Measurements from ENCODE around the gene EIF4ENIF1. TPM values are rescaled to one million over a fixed set of nuclear protein-coding genes. Genes with fewer than 3 reads are reported as not detected.
A peak's percentile ranks its signal among the peaks of the same experiment; 100 is the strongest.
"Not testable (repeated sequence)": the region's sequence is repeated elsewhere in the genome, so short reads cannot be mapped to it uniquely, and the experiment has no call there.

Gene EIF4ENIF1, protein sequence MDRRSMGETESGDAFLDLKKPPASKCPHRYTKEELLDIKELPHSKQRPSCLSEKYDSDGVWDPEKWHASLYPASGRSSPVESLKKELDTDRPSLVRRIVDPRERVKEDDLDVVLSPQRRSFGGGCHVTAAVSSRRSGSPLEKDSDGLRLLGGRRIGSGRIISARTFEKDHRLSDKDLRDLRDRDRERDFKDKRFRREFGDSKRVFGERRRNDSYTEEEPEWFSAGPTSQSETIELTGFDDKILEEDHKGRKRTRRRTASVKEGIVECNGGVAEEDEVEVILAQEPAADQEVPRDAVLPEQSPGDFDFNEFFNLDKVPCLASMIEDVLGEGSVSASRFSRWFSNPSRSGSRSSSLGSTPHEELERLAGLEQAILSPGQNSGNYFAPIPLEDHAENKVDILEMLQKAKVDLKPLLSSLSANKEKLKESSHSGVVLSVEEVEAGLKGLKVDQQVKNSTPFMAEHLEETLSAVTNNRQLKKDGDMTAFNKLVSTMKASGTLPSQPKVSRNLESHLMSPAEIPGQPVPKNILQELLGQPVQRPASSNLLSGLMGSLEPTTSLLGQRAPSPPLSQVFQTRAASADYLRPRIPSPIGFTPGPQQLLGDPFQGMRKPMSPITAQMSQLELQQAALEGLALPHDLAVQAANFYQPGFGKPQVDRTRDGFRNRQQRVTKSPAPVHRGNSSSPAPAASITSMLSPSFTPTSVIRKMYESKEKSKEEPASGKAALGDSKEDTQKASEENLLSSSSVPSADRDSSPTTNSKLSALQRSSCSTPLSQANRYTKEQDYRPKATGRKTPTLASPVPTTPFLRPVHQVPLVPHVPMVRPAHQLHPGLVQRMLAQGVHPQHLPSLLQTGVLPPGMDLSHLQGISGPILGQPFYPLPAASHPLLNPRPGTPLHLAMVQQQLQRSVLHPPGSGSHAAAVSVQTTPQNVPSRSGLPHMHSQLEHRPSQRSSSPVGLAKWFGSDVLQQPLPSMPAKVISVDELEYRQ
- 10 to 100 TPM in 1 of 2 donors, 1 to 10 TPM in 1; 7.8 to 11.0 TPM for polyA plus RNA-seq

DNA sequence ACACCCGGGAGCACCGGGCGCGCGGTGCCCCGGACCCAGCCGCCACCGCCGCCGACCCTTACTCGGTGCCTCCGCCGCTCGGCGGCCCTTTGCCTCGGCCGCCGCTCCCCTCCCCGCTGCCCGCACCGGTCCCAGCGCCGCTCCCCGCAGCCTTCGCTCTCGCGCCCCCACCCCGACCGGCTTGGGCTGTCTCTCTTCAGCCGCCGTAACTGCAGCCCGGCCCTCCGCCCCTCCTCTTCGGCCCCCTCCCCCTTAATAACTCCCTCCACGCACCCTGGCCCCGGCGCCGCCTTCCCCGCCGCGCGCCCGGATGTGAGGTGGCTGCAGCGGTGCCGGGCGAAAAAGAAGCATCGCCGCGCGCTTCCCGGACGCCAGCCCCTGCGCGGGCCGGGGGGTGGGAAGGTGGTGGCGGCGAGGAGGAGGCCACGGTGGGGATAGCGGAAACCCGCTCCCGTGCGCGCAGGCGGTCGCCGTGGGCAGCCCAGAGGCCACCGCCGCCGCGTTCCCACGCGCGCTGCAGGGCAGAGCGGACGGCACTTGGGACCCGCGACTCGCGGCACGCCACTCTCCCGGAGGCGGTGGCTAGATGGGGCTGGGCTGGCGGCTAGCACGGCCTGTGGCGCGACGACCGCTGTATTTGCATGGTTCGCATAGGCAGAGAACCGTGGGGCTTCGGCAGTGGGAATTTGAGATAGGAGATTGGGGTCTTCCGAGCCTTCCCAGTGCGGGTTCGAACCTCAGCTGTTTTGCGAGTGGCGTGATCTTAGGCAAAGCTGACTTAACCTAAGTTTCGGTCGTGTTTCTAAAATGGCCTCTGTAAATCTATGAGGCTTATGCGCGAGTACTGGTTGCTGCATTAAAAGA is at the start of gene EIF4ENIF1:
TSS of gene EIF4ENIF1 (minus strand) at position 211 of the 864 bp plus-strand sequence. CDS start 1,124 bp downstream, outside the sequence.
- WGBS, 2 donors, result 1% methylated on average over 75 to 100 of the region's 100 CpGs
- H3K9me3 ChIP-seq (ENCODE audit: control insufficient read depth in 2 of 2, insufficient read depth in 1 of 2, low read depth in 1 of 2, low read length in 1 of 2), result no peaks in the 10 kb centered on the region
- H3K27me3 ChIP-seq (ENCODE audit: control insufficient read depth in 1 of 2, insufficient read depth in 2 of 2, low read length in 2 of 2), result no peaks in the 10 kb centered on the region
- H3K27ac ChIP-seq (ENCODE audit: low read depth in 2 of 2, low read length in 1 of 2), result peak within 1 kb of the TSS; percentile 97 to 98
- H3K4me1 ChIP-seq (ENCODE audit: control insufficient read depth in 2 of 2, insufficient read depth in 2 of 2, low read length in 1 of 2), result no peaks in the 10 kb centered on the region
- peak within 1 kb of the TSS; percentile 93 to 98 for H3K4me3 ChIP-seq (ENCODE audit: low read depth in 1 of 2, low read length in 2 of 2)
- H3K36me3 ChIP-seq (ENCODE audit: control insufficient read depth in 2 of 2, insufficient read depth in 2 of 2, low read length in 1 of 2), result no peaks in the 10 kb centered on the region

DNA sequence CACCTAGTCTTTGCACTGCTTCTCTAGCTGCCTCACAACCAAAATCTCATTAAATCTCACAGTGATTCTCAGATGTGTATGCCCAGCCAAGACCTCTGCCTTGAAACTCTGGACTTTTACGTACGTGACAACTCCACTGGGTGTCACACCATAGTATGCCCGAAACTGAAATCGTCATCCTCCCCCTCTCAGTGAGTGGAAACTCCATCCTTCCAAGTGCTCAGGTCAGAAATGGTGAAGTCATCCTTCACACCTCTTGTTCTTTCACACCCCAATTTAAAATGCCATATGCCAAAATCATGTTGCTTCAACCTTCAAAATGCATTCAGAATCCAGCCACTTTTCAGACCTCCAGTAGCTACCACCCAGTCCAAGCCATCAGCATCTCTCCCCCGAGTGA is 49.2 kb upstream of the EIF4ENIF1 start:
- Histone ChIP-seq H3K36me3 (ENCODE audit: control insufficient read depth in 2 of 2, insufficient read depth in 2 of 2, low read length in 1 of 2) (no peaks in the 10 kb centered on the region), H3K27me3 (ENCODE audit: control insufficient read depth in 1 of 2, insufficient read depth in 2 of 2, low read length in 2 of 2) (no peaks in the 10 kb centered on the region), H3K9me3 (ENCODE audit: control insufficient read depth in 2 of 2, insufficient read depth in 1 of 2, low read depth in 1 of 2, low read length in 1 of 2) (no peaks in the 10 kb centered on the region), H3K4me3 (ENCODE audit: low read depth in 1 of 2, low read length in 2 of 2) (no peak overlapping the region), H3K27ac (ENCODE audit: low read depth in 2 of 2, low read length in 1 of 2) (no peak overlapping the region), H3K4me1 (ENCODE audit: control insufficient read depth in 2 of 2, insufficient read depth in 2 of 2, low read length in 1 of 2) (no peaks in the 10 kb centered on the region)
- 88% methylated on average over 5 of the region's 5 CpGs for WGBS, 2 donors

DNA sequence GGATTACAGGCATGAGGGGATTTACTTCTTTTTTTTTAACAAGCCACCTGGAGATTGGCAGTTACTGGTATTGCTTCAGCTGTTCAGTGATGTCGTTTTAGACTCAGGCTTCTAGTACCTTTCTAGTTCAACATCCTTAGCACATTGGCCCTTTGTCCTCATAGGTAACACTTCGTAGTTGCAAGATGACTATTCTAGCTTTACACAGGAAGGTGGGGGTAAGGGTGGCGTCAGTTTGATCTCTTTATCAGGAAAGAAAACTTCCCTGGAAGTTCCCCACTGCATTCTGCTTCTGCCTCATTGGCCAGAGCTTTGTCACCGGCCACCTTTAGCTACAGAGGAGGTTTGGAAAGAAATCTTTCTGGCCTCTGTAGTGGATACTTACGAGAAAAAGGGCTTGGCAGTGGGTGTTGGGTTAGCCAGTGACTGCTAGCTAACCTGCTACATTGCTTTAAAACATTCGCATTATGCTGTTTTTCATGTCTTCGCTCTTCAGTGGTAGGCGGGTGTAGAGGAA is 47.4 kb upstream of the EIF4ENIF1 start:
- no peak overlapping the region for H3K27ac ChIP-seq (ENCODE audit: low read depth in 2 of 2, low read length in 1 of 2)

DNA sequence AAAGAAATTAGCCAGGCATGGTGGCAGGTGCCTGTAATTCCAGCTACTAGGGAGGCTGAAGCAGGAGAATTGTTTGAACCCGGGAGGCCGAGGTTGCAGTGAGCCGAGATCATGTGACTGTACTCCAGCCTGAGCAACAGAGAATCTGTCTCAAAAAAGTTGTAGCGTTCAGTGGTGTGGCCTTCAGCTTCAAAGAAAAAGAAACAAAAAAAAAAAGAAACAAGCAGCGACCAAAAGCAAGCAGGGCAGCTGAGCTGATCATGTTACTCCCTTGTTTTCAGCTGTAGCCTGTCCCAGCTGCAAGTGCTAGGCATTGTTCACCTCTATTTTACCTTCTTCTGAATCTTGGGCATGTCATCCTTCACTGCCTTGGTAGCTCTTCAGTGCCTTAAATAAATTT is 43.7 kb upstream of the EIF4ENIF1 start:
- H3K4me1 ChIP-seq (ENCODE audit: control insufficient read depth in 2 of 2, insufficient read depth in 2 of 2, low read length in 1 of 2), result no peaks in the 10 kb centered on the region
- no peak overlapping the region for H3K27ac ChIP-seq (ENCODE audit: low read depth in 2 of 2, low read length in 1 of 2)
- WGBS, 2 donors, result 75 to 79% methylated on average over 5 of the region's 5 CpGs
- H3K9me3 ChIP-seq (ENCODE audit: control insufficient read depth in 2 of 2, insufficient read depth in 1 of 2, low read depth in 1 of 2, low read length in 1 of 2), result no peaks in the 10 kb centered on the region
- H3K27me3 ChIP-seq (ENCODE audit: control insufficient read depth in 1 of 2, insufficient read depth in 2 of 2, low read length in 2 of 2), result no peaks in the 10 kb centered on the region
- no peaks in the 10 kb centered on the region for H3K36me3 ChIP-seq (ENCODE audit: control insufficient read depth in 2 of 2, insufficient read depth in 2 of 2, low read length in 1 of 2)
- no peak overlapping the region for H3K4me3 ChIP-seq (ENCODE audit: low read depth in 1 of 2, low read length in 2 of 2)

More for the DNA sequence above, 47.4 kb upstream of the EIF4ENIF1 start:
- Histone ChIP-seq H3K4me1 (ENCODE audit: control insufficient read depth in 2 of 2, insufficient read depth in 2 of 2, low read length in 1 of 2) (no peaks in the 10 kb centered on the region), H3K4me3 (ENCODE audit: low read depth in 1 of 2, low read length in 2 of 2) (no peak overlapping the region), H3K36me3 (ENCODE audit: control insufficient read depth in 2 of 2, insufficient read depth in 2 of 2, low read length in 1 of 2) (no peaks in the 10 kb centered on the region), H3K27me3 (ENCODE audit: control insufficient read depth in 1 of 2, insufficient read depth in 2 of 2, low read length in 2 of 2) (no peaks in the 10 kb centered on the region), H3K9me3 (ENCODE audit: control insufficient read depth in 2 of 2, insufficient read depth in 1 of 2, low read depth in 1 of 2, low read length in 1 of 2) (no peaks in the 10 kb centered on the region)
- WGBS, 2 donors, result 77 to 83% methylated on average over 8 of the region's 8 CpGs

DNA sequence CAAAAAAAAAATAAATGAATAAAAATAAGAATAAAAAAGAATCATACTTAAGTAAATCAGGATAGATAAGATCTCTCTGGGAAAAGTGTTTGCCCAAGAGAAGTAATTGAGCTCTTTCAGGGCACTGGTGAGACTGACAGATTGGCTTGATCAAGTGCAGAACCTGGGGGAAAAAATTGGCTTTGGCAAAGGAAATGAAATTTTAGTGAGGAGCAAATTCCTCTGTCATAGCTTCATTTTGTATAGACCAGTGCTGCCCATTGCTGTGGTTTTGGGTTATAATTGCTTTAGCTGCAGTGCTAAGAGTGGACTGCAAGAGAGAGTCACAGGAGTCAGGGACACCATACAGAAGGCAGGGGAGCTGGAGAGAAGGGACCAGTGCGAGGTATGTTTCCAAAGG is 42.4 kb upstream of the EIF4ENIF1 start:
- no peak overlapping the region for H3K4me3 ChIP-seq (ENCODE audit: low read depth in 1 of 2, low read length in 2 of 2)
- H3K4me1 ChIP-seq (ENCODE audit: control insufficient read depth in 2 of 2, insufficient read depth in 2 of 2, low read length in 1 of 2), result no peaks in the 10 kb centered on the region
- 92 to 93% methylated on average over 1 of the region's 1 CpG for WGBS, 2 donors
- no peaks in the 10 kb centered on the region for H3K36me3 ChIP-seq (ENCODE audit: control insufficient read depth in 2 of 2, insufficient read depth in 2 of 2, low read length in 1 of 2)
- H3K27me3 ChIP-seq (ENCODE audit: control insufficient read depth in 1 of 2, insufficient read depth in 2 of 2, low read length in 2 of 2), result no peaks in the 10 kb centered on the region
- H3K27ac ChIP-seq (ENCODE audit: low read depth in 2 of 2, low read length in 1 of 2), result no peak overlapping the region
- no peaks in the 10 kb centered on the region for H3K9me3 ChIP-seq (ENCODE audit: control insufficient read depth in 2 of 2, insufficient read depth in 1 of 2, low read depth in 1 of 2, low read length in 1 of 2)

DNA sequence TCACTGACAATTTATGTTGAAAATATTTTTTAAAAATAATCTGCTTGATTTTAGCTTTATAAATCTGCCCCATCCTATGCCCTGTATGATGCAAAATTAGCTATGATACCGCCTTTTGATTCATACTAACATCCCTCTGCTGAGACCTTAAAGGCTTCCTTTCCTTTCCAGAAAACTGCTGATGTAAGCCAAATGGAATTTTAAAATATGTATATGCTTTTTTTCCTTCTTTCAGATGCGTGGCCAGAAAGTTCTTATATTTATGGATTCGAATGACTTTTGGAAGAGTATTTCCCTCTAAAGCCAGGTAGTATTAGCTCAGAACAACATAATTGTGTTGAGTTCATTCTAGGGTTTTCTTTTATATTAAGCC is 41.2 kb upstream of the EIF4ENIF1 start:
- H3K27ac ChIP-seq (ENCODE audit: low read depth in 2 of 2, low read length in 1 of 2), result no peak overlapping the region
- no peaks in the 10 kb centered on the region for H3K36me3 ChIP-seq (ENCODE audit: control insufficient read depth in 2 of 2, insufficient read depth in 2 of 2, low read length in 1 of 2)
- no peaks in the 10 kb centered on the region for H3K9me3 ChIP-seq (ENCODE audit: control insufficient read depth in 2 of 2, insufficient read depth in 1 of 2, low read depth in 1 of 2, low read length in 1 of 2)
- no peak overlapping the region for H3K4me3 ChIP-seq (ENCODE audit: low read depth in 1 of 2, low read length in 2 of 2)
- H3K4me1 ChIP-seq (ENCODE audit: control insufficient read depth in 2 of 2, insufficient read depth in 2 of 2, low read length in 1 of 2), result no peaks in the 10 kb centered on the region
- WGBS, 2 donors, result 42 to 58% methylated on average over 3 of the region's 3 CpGs
- no peaks in the 10 kb centered on the region for H3K27me3 ChIP-seq (ENCODE audit: control insufficient read depth in 1 of 2, insufficient read depth in 2 of 2, low read length in 2 of 2)

DNA sequence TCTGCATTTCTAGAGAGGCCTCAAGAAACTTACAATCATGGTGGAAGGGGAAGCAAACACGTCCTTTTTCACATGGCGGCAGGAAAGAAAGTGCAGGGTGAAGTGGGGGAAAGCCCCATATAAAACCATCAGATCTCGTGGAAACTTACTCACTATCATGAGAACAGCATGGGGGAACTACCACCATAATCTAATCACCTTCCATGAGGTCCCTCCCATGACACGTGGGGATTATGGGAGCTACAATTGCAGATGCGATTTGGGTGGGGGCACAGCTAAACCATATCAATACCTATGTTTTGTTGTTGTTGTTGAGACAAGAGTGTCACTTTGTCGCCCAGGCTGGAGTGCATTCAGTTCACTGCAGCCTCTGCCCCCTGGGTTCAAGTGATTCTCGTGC is 36.6 kb upstream of the EIF4ENIF1 start:
- 88 to 89% methylated on average over 7 of the region's 7 CpGs for WGBS, 2 donors
- H3K9me3 ChIP-seq (ENCODE audit: control insufficient read depth in 2 of 2, insufficient read depth in 1 of 2, low read depth in 1 of 2, low read length in 1 of 2), result no peaks in the 10 kb centered on the region
- H3K4me1 ChIP-seq (ENCODE audit: control insufficient read depth in 2 of 2, insufficient read depth in 2 of 2, low read length in 1 of 2), result no peaks in the 10 kb centered on the region
- H3K27ac ChIP-seq (ENCODE audit: low read depth in 2 of 2, low read length in 1 of 2), result no peak overlapping the region
- H3K4me3 ChIP-seq (ENCODE audit: low read depth in 1 of 2, low read length in 2 of 2), result no peak overlapping the region
- H3K27me3 ChIP-seq (ENCODE audit: control insufficient read depth in 1 of 2, insufficient read depth in 2 of 2, low read length in 2 of 2), result no peaks in the 10 kb centered on the region
- no peaks in the 10 kb centered on the region for H3K36me3 ChIP-seq (ENCODE audit: control insufficient read depth in 2 of 2, insufficient read depth in 2 of 2, low read length in 1 of 2)

DNA sequence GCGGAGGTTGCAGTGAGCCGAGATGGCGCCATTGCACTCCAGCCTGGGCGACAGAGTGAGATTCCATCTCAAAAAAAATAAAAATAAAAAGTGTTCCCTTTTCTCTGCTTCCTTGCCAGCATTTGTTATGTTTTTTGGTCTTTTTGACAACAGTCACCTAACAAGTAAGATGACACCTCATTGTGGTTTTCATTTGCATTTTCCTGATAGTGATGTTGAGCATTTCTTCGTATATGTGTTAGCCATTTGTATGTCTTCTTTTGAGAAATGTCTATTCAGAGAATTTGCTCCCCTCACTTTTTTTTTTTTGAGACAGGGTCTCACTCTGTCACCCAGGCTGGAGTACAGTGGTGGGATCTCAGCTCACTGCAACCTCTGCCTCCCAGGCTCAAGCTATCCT is 34.5 kb upstream of the EIF4ENIF1 start:
- H3K27me3 ChIP-seq (ENCODE audit: control insufficient read depth in 1 of 2, insufficient read depth in 2 of 2, low read length in 2 of 2); H3K4me3 ChIP-seq (ENCODE audit: low read depth in 1 of 2, low read length in 2 of 2); H3K9me3 ChIP-seq (ENCODE audit: control insufficient read depth in 2 of 2, insufficient read depth in 1 of 2, low read depth in 1 of 2, low read length in 1 of 2); H3K27ac ChIP-seq (ENCODE audit: low read depth in 2 of 2, low read length in 1 of 2); H3K36me3 ChIP-seq (ENCODE audit: control insufficient read depth in 2 of 2, insufficient read depth in 2 of 2, low read length in 1 of 2); H3K4me1 ChIP-seq (ENCODE audit: control insufficient read depth in 2 of 2, insufficient read depth in 2 of 2, low read length in 1 of 2): not testable (repeated sequence)
- WGBS, 2 donors, result 90 to 94% methylated on average over 5 of the region's 5 CpGs

DNA sequence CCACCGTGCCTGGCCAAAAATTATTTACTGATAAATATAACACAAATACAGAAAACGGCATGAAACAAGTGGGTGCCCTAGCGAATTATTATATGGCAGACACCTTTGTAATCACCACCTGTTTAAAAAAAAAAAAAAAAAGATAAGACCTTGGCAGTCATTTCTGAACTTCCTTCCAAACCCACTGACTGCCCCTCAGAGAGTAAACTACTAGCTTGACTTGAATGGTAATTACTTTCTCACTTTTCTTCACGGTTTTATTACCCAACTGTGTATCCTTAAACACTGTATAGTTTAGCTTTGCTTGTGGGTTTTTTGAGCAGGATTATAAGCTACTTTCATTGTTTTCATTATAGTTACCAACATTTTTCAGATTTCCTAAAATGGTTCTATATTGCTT is 30.4 kb upstream of the EIF4ENIF1 start:
- Histone ChIP-seq H3K4me3 (ENCODE audit: low read depth in 1 of 2, low read length in 2 of 2) (no peak overlapping the region), H3K27ac (ENCODE audit: low read depth in 2 of 2, low read length in 1 of 2) (no peak overlapping the region), H3K36me3 (ENCODE audit: control insufficient read depth in 2 of 2, insufficient read depth in 2 of 2, low read length in 1 of 2) (peaks cover 0 to 3% of the 10 kb centered on the region in 2 donors), H3K9me3 (ENCODE audit: control insufficient read depth in 2 of 2, insufficient read depth in 1 of 2, low read depth in 1 of 2, low read length in 1 of 2) (no peaks in the 10 kb centered on the region), H3K27me3 (ENCODE audit: control insufficient read depth in 1 of 2, insufficient read depth in 2 of 2, low read length in 2 of 2) (no peaks in the 10 kb centered on the region), H3K4me1 (ENCODE audit: control insufficient read depth in 2 of 2, insufficient read depth in 2 of 2, low read length in 1 of 2) (no peaks in the 10 kb centered on the region)
- 65 to 75% methylated on average over 4 of the region's 4 CpGs for WGBS, 2 donors
